Measurements from ENCODE around the gene PCDHA1.

The PCDHA1 gene

GRCh38 chr5:140966293-140967225 lies 180.6 kb downstream of the PCDHA1 start, which contains the start of gene PCDHAC2:
Gene PCDHAC2 (plus strand): TSS chr5:140966476. CDS start chr5:140966767, 291 bp downstream.
- Histone ChIP-seq H3K36me3 (ENCODE audit: control insufficient read depth in 2 of 2, insufficient read depth in 1 of 2, low read length in 2 of 2) (no peaks in the 10 kb centered on the region), H3K9me3 (ENCODE audit: control insufficient read depth, insufficient read depth, low read depth, low read length) (no peaks in the 10 kb centered on the region), H3K4me3 (ENCODE audit: low read depth, low read length) (peak within 1 kb of the TSS; percentile 55), H3K4me1 (ENCODE audit: control insufficient read depth, insufficient read depth, low read length) (peaks cover 5% of the 10 kb centered on the region; the same call in 1 of the 2 replicates), H3K27ac (ENCODE audit: extremely low read depth, low read depth, low read length) (peak within 1 kb of the TSS; percentile 47; the same call in 1 of the 2 replicates)
- CTCF ChIA-PET: interaction anchor here (1.3 to 2.8 kb wide), 3 partner anchors 10 to 85 kb away, joined by 3 to 9 read pairs (median 4); partner anchors contain the start of gene PCDHA13
- POLR2A ChIA-PET: interaction anchor here (1.0 to 1.8 kb wide), 4 partner anchors 19 to 74 kb away, joined by 3 to 11 read pairs (median 6); partner anchors contain the start of gene PCDHAC1
- TF ChIP-seq ZIC2 (tag by site-specific recombination; IDR thresholded peaks at IDR 0.05) (peak; percentile 82), KLF8 (tag by site-specific recombination; IDR thresholded peaks at IDR 0.05) (0 out of 2 replicates have a peak, but pooled peaks have one; percentile 24), ZNF24 (tag by site-specific recombination; IDR thresholded peaks at IDR 0.05) (no peak), SP2 (tag by site-specific recombination; IDR thresholded peaks at IDR 0.05) (peak; percentile 58), ZFHX2 (tag by site-specific recombination; conservative IDR thresholded peaks at IDR 0.05) (peak; percentile 70), ZNF335 (tag by site-specific recombination; conservative IDR thresholded peaks at IDR 0.05) (peak; percentile 65), ZNF155 (tag by site-specific recombination; IDR thresholded peaks at IDR 0.05) (no peak), GLIS1 (tag by site-specific recombination; IDR thresholded peaks at IDR 0.05) (peak; percentile 64; the same call in 1 of the 2 replicates), ZNF660 (tag by site-specific recombination; IDR thresholded peaks at IDR 0.05) (no peak), ZBTB17 (tag by site-specific recombination; IDR thresholded peaks at IDR 0.05) (peak; percentile 91), ZFP41 (tag by site-specific recombination; IDR thresholded peaks at IDR 0.05; ENCODE audit: borderline replicate concordance) (no peak), ZBTB26 (tag by site-specific recombination; optimal IDR thresholded peaks at IDR 0.05) (peak; percentile 47), ZFP69B (tag by site-specific recombination; IDR thresholded peaks at IDR 0.05) (peak; percentile 61; the same call in 1 of the 2 replicates), SP3 (tag by site-specific recombination; IDR thresholded peaks at IDR 0.05) (peak; percentile 36), ZNF600 (tag by site-specific recombination; IDR thresholded peaks at IDR 0.05) (peak; percentile 77), ZNF341 (tag by site-specific recombination; IDR thresholded peaks at IDR 0.05; ENCODE audit: low read depth) (peak; percentile 96), ZBTB8A (tag by site-specific recombination; IDR thresholded peaks at IDR 0.05) (peak; percentile 17; the same call in 1 of the 2 replicates), ZNF610 (tag by site-specific recombination; IDR thresholded peaks at IDR 0.05; ENCODE audit: borderline replicate concordance) (0 out of 2 replicates have a peak, but pooled peaks have one; percentile 25), ZNF571 (tag by site-specific recombination; IDR thresholded peaks at IDR 0.05) (no peak), EGR2 (tag by site-specific recombination; IDR thresholded peaks at IDR 0.05; ENCODE audit: low read depth) (0 out of 2 replicates have a peak, but pooled peaks have one; percentile 13), ZNF518A (tag by site-specific recombination; conservative IDR thresholded peaks at IDR 0.05; ENCODE audit: low read depth) (no peak), ZBTB20 (tag by site-specific recombination; IDR thresholded peaks at IDR 0.05) (0 out of 2 replicates have a peak, but pooled peaks have one; percentile 29), ZNF138 (tag by site-specific recombination; IDR thresholded peaks at IDR 0.05; ENCODE audit: borderline replicate concordance) (no peak), GLIS2 (tag by site-specific recombination; IDR thresholded peaks at IDR 0.05) (peak; percentile 75)
- TF ChIP-seq, protein P1, sequence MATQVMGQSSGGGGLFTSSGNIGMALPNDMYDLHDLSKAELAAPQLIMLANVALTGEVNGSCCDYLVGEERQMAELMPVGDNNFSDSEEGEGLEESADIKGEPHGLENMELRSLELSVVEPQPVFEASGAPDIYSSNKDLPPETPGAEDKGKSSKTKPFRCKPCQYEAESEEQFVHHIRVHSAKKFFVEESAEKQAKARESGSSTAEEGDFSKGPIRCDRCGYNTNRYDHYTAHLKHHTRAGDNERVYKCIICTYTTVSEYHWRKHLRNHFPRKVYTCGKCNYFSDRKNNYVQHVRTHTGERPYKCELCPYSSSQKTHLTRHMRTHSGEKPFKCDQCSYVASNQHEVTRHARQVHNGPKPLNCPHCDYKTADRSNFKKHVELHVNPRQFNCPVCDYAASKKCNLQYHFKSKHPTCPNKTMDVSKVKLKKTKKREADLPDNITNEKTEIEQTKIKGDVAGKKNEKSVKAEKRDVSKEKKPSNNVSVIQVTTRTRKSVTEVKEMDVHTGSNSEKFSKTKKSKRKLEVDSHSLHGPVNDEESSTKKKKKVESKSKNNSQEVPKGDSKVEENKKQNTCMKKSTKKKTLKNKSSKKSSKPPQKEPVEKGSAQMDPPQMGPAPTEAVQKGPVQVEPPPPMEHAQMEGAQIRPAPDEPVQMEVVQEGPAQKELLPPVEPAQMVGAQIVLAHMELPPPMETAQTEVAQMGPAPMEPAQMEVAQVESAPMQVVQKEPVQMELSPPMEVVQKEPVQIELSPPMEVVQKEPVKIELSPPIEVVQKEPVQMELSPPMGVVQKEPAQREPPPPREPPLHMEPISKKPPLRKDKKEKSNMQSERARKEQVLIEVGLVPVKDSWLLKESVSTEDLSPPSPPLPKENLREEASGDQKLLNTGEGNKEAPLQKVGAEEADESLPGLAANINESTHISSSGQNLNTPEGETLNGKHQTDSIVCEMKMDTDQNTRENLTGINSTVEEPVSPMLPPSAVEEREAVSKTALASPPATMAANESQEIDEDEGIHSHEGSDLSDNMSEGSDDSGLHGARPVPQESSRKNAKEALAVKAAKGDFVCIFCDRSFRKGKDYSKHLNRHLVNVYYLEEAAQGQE (tag by site-specific recombination; IDR thresholded peaks at IDR 0.05): 0 out of 2 replicates have a peak, but pooled peaks have one; percentile 23
- TF ChIP-seq, protein P2, sequence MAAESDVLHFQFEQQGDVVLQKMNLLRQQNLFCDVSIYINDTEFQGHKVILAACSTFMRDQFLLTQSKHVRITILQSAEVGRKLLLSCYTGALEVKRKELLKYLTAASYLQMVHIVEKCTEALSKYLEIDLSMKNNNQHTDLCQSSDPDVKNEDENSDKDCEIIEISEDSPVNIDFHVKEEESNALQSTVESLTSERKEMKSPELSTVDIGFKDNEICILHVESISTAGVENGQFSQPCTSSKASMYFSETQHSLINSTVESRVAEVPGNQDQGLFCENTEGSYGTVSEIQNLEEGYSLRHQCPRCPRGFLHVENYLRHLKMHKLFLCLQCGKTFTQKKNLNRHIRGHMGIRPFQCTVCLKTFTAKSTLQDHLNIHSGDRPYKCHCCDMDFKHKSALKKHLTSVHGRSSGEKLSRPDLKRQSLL (tag by site-specific recombination; IDR thresholded peaks at IDR 0.05): 0 out of 2 replicates have a peak, but pooled peaks have one; percentile 31
